ENCODE results near the gene OSBPL3.

DNA sequence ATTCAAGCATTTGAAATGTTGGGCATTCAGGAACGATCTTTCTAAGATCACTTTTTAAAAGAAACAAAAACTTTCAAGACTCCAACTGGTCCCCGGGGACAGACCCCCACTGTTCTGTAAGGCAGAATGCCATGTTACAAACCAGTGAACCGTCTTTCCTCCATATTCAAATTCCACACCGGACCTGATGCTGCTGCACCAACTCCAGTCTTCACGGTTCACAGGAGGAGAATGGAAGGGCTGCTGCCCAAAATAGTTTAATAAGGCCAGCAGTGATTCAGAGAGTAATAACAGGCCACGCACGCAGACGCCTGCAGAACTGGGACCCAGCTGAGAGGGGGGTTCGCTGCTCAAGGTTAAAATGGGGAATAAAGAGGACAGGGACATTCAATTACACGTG lies 47.2 kb downstream of the OSBPL3 start:
- TF ChIP-seq POLR2AphosphoS5 (IDR thresholded peaks at IDR 0.05; ENCODE audit: borderline replicate concordance, low read depth, low read length) (no peak), EZH2 (IDR thresholded peaks at IDR 0.05) (no peak), FOXP2 (optimal IDR thresholded peaks at IDR 0.05; ENCODE audit: control extremely low read depth, extremely low read length, insufficient read depth) (no peak)
